Neural crest cell (in vitro differentiated cells): ENCODE data around the gene ARL15. TPM values are rescaled to one million over a fixed set of nuclear protein-coding genes. Genes with fewer than 3 reads are reported as not detected.

Experiments
- DNase-seq: peaks from one replicate; pipeline ENCODE4 v3.0.0; 2021; ENCODE audit warnings: low read depth, mixed read lengths, low spot score
- H3K27ac Mint-ChIP-seq: one replicate; pipeline ENCODE4 v1.8.0; 2021; ENCODE audit warnings: mild to moderate bottlenecking, mixed read lengths; ENCODE audit not compliant: unreplicated experiment
- H3K27me3 Mint-ChIP-seq: 2 replicates; pipeline ENCODE4 v1.8.0; 2021; ENCODE audit warnings: low read depth, mild to moderate bottlenecking, mixed read lengths
- H3K36me3 Mint-ChIP-seq: 2 replicates; pipeline ENCODE4 v1.8.0; 2021; ENCODE audit warnings: low read depth, mild to moderate bottlenecking, mixed read lengths
- H3K4me1 Mint-ChIP-seq: 2 replicates; pipeline ENCODE4 v1.8.0; 2021; ENCODE audit warnings: mixed read lengths
- H3K4me3 Mint-ChIP-seq: one replicate; pipeline ENCODE4 v1.8.0; 2021; ENCODE audit warnings: mild to moderate bottlenecking, mixed read lengths
- H3K9me3 Mint-ChIP-seq: 2 replicates; pipeline ENCODE4 v1.8.0; 2021; ENCODE audit warnings: mixed read lengths
- total RNA-seq: library from RNA; stranded (reverse); gene quantifications from 2 replicates; pipeline ENCODE4 v1.2.1, GENCODE V29; 2021
- TF ChIP-seq, protein P1 (sequence below): fragments of 200-600 bp; sonication (generic); conservative IDR thresholded peaks from 2 replicates; pipeline ENCODE4 v1.5.0; 2021; ENCODE audit warnings: antibody characterized with exemption, mild to moderate bottlenecking

The ARL15 gene
- total RNA-seq, 1 donor from 2014 or later = 18.4 TPM

DNA sequence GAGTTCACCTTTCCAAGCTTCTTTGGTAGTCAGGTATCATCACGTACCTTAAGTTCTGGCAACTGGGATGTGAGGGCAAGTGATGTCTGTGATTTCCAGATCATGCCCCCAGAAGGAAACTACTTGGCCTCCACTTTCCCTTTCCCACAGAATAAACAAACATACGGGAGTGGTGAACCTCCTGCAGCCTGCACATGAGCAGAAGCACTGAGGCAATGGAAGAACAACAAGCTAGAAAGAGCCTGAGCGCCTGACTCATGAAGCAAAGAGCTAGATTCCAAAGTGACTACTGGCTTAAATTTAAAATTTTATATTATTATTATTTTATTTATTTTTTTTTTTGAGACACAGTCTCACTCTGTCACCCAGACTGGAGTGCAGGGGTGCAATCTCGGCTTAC, 35.0 kb downstream of the ARL15 start:
- H3K27ac Mint-ChIP-seq = no peak overlapping the region
- H3K4me1 Mint-ChIP-seq = peaks cover 4% of the 10 kb centered on the region
- no peak overlapping the region for H3K4me3 Mint-ChIP-seq
- H3K9me3 Mint-ChIP-seq = no peaks in the 10 kb centered on the region
- H3K36me3 Mint-ChIP-seq = no peaks in the 10 kb centered on the region
- no peaks in the 10 kb centered on the region for H3K27me3 Mint-ChIP-seq
- DNase-seq = no peak
- TF ChIP-seq, protein P1, sequence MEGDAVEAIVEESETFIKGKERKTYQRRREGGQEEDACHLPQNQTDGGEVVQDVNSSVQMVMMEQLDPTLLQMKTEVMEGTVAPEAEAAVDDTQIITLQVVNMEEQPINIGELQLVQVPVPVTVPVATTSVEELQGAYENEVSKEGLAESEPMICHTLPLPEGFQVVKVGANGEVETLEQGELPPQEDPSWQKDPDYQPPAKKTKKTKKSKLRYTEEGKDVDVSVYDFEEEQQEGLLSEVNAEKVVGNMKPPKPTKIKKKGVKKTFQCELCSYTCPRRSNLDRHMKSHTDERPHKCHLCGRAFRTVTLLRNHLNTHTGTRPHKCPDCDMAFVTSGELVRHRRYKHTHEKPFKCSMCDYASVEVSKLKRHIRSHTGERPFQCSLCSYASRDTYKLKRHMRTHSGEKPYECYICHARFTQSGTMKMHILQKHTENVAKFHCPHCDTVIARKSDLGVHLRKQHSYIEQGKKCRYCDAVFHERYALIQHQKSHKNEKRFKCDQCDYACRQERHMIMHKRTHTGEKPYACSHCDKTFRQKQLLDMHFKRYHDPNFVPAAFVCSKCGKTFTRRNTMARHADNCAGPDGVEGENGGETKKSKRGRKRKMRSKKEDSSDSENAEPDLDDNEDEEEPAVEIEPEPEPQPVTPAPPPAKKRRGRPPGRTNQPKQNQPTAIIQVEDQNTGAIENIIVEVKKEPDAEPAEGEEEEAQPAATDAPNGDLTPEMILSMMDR = no peak

DNA sequence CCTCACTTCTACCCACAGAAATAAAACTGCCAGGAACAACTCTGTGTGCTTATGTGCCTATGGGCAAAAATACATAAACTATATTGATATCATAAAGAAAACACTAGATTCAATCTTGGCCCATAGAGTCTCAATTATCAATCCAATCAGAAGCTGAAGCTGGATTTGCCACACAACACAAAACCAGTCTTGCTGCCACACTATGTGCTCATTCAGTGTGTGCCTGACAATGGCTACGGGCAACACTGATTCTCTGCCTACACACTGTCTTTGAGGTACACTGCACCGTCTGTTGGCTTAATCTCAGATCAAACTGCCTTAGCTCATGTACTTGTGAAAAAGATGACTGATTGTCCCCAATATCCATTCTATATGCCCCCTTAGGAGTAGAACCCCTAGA, 35.4 kb downstream of the ARL15 start:
- H3K4me3 Mint-ChIP-seq = no peak overlapping the region
- H3K27ac Mint-ChIP-seq = no peak overlapping the region
- H3K27me3 Mint-ChIP-seq = no peaks in the 10 kb centered on the region
- H3K36me3 Mint-ChIP-seq = no peaks in the 10 kb centered on the region
- TF ChIP-seq, protein P1 = no peak
- peaks cover 4% of the 10 kb centered on the region for H3K4me1 Mint-ChIP-seq
- H3K9me3 Mint-ChIP-seq = no peaks in the 10 kb centered on the region
- DNase-seq = no peak

DNA sequence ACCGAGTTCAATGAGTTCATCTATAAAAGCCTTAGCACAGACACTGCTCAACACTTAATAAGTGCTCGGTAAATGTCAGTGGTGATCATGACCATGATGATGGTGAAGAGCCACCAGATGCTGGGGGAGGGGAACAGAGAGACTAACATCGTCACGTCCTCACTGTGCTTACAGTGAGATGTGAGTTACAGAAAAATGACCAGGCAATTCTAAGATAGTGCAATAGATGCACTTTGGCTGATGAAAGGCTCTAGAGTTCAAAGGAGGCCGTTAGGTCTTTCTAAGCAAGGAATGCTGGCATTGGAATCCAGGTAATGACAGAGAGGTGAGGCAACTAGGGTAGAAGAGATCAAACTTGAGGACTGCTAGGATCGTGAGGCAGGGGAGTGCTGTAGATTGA, 36.7 kb downstream of the ARL15 start:
- Mint-ChIP-seq H3K36me3 (no peaks in the 10 kb centered on the region), H3K27me3 (no peaks in the 10 kb centered on the region), H3K9me3 (no peaks in the 10 kb centered on the region), H3K4me1 (peaks cover 4% of the 10 kb centered on the region), H3K27ac (no peak overlapping the region), H3K4me3 (no peak overlapping the region)
- TF ChIP-seq, protein P1 = no peak
- DNase-seq = no peak

DNA sequence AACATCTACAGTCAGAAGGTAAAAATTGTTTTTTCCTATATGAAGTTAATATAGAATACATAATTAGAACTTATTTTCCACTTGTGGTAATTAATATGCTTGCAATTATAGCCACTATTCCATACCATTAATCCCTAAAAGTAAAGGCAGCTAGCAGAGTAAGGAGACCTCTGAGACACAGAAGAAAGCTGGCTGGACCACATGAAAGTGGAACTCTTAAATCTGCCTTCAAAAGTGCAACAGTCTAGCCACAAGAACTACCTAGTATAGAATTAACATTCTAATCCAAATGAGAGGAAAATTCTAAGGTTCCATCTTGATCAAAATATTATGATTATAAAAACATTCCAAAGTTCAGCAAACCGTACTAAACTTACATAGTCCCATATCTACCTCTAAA, 37.6 kb downstream of the ARL15 start:
- H3K27me3 Mint-ChIP-seq = no peaks in the 10 kb centered on the region
- H3K4me3 Mint-ChIP-seq = no peak overlapping the region
- TF ChIP-seq, protein P1 = no peak
- no peak for DNase-seq
- H3K4me1 Mint-ChIP-seq = peaks cover 4% of the 10 kb centered on the region
- no peaks in the 10 kb centered on the region for H3K9me3 Mint-ChIP-seq
- no peak overlapping the region for H3K27ac Mint-ChIP-seq
- no peaks in the 10 kb centered on the region for H3K36me3 Mint-ChIP-seq

DNA sequence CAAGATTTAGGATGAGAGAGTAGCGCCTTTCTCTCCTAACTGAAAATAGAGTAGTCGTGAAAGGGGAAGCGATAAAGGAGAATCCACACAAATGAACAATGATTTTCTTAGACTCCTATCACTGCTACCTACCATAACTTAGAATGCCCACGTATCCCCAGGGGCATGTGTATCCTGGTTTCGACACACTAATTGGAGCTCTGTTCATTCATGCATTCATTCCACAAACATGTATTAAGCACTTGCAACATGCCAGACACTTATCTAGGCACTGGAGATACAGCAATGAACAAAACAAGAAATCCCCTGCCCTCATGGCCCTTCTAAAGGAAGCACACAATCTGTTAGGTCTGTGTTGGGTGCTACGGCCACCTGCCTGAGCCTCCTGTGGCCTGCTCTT, 40.0 kb downstream of the ARL15 start:
- H3K36me3 Mint-ChIP-seq = no peaks in the 10 kb centered on the region
- no peaks in the 10 kb centered on the region for H3K9me3 Mint-ChIP-seq
- H3K27me3 Mint-ChIP-seq = no peaks in the 10 kb centered on the region
- TF ChIP-seq, protein P1 = no peak
- H3K4me3 Mint-ChIP-seq = no peak overlapping the region
- DNase-seq = no peak
- H3K27ac Mint-ChIP-seq = no peak overlapping the region
- peaks cover 4% of the 10 kb centered on the region for H3K4me1 Mint-ChIP-seq

DNA sequence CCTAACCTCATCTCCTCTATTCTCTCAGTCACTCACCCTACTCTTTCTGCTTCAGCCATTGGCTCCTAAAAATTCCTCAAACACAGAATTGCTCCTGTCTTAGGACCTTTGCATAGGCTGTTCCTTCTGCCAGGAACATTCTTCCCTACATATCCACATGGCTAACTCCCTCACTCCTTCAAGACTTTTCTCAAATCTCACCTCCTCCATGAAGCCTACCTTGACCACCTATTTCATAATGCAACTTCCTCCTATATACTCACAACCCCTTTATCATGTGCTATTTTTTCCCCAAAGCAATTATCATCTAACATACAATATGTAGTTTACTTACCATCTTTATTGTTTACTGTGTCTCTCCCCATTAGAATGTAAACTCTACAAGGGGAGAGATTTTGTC, 45.8 kb downstream of the ARL15 start:
- no peak for DNase-seq
- Mint-ChIP-seq H3K27me3 (no peaks in the 10 kb centered on the region), H3K9me3 (peaks cover 5% of the 10 kb centered on the region), H3K36me3 (no peaks in the 10 kb centered on the region), H3K4me3 (no peak overlapping the region), H3K27ac (no peak overlapping the region), H3K4me1 (peaks cover 18% of the 10 kb centered on the region)
- TF ChIP-seq, protein P1 = no peak
